HG03175 (cell line): ENCODE data around the gene PTPN9.
"Not testable (repeated sequence)": the region's sequence is repeated elsewhere in the genome, so short reads cannot be mapped to it uniquely, and the experiment has no call there.

Experiments used
- ATAC-seq: cut with Tn5 transposase; IDR thresholded peaks from one replicate; pipeline ENCODE4 v1.9.1; 2021; ENCODE audit warnings: mild to moderate bottlenecking, moderate library complexity; ENCODE audit not compliant: unreplicated experiment

Gene PTPN9

DNA sequence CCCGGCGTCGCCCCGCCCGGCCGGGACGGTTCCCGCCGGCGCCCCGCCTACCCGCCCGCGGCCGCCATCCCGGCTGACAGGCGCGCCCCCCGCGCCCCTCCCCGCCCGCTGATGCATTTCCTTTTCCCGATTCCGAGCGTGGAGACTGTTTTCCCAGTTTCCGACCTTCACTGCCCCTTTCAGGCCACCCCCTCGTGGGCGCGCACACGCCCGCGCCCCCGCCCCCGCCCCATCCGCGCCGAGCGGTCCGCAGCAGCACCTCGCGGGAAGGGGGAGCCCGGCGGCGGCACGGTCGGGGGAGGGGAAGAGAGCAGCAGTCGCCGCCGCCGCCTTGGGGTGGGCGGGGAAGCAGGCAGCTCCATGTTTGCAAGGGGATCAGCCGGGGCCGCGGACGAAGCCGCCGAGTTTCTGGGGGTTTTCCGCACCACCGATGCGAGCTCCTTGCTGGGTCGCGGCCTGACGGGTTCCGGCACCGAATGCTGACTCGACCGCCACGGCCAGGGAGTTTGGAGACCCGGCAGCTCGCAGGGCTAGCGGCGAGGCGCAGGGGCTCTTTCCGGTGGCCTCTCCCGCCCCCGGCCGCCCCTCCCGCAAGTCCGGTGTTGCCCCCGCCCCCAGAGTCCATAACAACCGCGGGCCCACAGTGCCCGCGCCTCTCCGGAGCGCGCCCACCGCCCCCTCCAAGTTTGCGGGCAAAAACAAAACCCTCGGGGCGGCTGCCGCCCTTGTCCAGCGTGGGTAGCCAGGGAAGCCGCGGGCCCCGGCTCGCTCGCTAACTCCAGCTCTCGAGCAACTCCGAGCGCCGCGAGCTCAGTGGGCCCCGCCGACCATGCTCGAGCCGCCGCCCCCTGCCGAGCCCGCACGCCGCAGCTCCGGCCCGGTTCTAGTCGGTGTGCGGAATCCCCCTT is 124.4 kb downstream of the PTPN9 start:
- no peak for ATAC-seq

DNA sequence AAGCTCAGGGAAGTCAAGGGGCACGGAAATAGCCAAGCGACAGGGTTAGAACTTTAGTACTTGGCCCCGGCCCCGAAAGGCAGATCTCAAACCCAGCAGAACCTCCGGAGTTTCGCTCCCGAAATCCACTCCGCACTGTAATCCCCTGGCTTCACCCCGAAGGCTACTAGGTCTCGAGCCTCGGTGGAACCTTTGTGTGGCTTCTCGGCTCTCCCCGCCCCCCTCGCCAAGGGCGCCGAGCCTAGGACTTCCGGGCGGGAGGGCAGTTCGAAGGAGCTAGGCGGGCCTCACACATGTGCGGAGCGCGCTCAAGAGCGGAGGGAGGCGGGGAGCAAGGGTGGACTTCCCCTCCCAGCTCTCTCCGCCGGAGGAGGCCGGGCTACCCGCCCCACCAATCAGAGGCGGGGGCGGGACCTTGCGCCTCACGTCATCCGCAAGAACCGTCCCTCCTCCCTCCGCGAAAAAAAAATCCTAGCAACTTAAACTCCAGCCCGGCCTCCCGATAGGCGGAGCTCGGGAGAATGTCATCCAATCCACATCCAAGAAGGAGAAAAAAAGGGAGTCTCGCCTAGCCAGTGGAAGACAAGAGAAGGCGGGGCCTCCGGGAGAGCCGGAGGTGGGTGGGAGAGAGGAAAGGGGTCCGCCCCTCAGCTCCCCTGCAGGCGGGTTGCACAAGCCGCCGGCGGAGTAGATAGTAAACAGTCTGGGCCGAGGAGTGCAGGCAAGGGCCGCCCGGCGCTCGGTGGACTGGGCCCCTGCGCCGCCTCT is 125.2 kb downstream of the PTPN9 start:
- ATAC-seq = peak; percentile 35

DNA sequence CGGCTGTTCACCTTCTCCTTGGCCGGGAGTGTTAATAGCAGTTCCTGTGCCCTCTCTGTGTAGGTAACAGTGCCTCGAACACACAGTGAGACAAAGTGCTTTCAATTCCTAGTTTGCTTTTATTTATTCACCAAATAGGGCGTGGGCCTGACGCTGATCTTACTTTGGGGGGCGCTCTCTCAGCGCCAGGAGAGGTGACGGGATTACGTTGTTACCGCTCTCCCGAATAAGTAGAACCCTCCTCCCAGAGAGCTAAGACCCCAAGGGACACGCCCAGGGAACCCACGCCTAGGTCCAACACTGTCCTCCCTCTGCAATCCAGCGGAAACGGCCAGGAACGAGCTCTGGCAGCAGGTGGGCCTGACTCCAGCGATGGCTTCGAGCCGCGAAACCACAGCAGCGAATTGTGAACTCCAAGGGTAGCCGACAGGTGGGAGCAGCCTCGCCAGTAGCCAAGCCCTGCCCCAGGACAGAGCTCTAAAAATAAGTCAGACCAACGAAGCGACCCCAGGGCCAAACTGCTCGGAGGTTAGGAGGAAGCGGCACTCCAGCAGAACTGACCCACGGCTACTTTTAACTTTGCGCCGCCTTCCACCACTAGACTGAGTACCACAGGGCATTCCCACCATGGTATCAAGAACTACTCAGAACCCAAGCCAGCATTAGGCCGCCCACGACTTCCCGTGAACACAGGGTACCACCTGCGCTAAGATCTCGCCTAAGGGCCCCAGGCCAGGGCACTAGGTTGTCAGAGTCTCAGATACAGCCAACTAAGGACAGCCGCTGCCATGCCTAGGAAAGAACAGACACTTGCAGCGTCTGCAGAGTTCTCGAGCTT is 126.0 kb downstream of the PTPN9 start:
- ATAC-seq = no peak

DNA sequence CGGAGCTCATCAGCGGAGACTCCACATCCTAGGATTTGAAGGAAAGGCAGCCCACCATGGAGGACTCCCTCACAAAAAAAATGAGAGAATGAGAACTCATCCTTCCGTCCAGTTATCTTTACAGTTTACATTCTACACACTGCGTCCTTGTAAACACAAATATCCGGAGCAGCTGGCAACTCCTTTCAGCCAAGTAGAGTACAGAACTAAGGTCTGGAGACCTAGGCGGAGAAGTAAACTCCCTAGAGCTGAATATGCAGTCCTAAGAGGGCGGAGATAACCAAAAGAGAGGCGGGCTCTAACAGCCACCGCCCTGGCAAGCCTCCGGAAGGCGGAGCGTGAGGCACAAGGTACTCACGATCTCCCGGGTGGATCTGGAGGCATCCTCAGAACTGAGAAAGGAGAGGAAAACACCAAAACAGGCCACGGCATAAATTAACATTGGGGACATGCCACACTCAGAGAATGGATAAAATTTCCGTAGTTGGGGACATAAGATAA is 126.7 kb downstream of the PTPN9 start:
- ATAC-seq = no peak

DNA sequence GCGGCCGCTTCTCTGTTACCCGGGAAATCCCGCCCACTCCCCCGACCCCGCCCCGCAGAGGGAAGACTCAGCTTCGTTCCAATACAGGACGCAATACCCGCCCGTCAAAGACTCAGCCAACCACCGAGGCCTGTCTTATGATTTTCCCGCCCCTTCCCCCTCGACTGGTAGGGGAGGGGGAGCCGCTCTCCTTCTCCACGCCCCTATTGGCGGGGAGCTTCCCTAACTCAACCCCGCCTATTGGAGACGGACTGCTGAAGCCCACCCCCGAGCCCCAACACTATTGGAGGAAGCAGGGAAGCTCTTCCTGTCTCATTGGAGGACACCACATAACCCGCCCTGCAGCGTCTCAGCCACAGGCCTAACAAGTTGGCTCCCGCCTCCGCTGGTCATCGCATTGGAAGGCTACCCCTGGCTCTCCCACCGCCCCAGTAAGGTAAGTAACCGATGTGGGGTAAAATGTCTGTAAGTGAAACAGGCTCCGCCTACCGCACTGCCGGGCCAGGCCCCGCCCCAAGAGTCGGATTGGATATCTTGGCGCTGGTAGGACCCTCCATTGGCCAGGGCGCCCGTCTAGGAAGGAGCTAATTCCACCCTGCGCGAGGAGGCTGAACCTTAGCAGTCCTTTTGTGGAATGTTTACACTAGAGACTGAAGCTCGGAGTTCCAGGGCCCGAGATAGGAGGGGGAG is 127.3 kb downstream of the PTPN9 start, which contains the start of gene SIN3A:
TSS of gene SIN3A (minus strand) at position 17 of the 690 bp plus-strand sequence. CDS start 21,315 bp downstream, outside the sequence.
- peak; percentile 38 for ATAC-seq

DNA sequence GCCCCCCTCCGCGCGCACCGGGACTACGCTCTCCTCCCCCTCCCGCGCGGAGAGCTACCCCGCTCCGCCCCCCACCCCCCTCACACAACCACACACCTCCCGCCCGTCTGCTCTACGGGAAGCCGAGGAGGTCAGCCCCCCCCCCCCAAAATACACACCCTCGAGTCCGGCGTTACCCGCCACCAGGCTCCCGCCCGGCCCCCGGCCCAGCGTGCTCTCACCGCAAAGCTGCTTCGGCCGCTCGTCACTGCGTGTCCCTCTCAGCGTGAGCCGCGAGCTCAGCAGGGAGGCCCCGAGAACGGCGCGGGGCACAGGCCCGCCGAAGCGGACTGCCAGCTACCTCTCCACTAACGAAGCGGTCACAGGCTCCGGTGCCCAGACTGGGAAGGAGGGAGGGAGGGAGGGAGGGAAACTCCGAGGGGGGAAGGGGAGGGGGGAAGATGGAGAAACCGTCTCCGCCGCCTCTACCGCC is 127.9 kb downstream of the PTPN9 start:
- no peak for ATAC-seq

DNA sequence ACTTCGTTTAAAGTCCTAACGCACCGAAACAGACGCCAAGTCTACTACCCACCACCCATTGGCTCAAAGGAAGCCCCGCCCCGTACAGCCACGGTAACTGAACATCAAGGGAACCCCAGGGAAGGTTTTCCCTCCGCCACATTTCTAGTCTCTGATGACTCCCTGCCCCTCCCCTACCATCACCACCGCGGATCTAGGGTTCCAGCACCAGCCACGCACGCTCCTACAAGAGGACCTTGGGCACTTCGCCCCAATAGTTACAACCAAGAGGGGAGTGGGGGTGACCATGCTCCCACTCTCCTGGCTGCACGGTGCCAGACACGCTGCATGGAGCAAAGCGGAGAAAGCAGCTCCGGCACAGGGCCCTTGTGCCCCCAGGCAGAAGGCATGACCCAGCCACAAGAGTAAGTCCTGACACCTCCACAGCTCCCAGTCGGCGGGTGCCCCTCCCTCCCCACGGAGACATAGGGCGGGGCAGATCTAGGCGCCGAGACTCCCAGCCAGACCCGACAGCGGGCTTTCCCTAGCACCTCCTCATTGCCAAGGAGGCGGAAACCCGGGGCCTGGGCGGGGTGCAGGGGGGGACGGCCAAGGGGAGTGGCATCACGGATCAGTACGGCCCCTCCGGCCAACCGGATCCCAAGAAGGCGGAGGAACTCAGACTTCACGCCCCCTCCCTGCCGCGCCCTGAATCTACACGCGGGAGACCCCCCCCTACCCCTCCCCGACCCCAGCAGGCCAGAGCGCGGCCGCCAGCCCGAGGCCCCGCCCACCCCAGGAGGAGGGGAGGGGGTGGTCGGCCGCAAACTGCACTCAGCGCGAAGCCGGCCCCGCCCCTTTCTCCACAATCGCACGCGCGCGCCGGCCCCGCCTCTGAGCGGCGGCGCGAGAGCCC is 128.6 kb downstream of the PTPN9 start:
- ATAC-seq = peak; percentile 26

DNA sequence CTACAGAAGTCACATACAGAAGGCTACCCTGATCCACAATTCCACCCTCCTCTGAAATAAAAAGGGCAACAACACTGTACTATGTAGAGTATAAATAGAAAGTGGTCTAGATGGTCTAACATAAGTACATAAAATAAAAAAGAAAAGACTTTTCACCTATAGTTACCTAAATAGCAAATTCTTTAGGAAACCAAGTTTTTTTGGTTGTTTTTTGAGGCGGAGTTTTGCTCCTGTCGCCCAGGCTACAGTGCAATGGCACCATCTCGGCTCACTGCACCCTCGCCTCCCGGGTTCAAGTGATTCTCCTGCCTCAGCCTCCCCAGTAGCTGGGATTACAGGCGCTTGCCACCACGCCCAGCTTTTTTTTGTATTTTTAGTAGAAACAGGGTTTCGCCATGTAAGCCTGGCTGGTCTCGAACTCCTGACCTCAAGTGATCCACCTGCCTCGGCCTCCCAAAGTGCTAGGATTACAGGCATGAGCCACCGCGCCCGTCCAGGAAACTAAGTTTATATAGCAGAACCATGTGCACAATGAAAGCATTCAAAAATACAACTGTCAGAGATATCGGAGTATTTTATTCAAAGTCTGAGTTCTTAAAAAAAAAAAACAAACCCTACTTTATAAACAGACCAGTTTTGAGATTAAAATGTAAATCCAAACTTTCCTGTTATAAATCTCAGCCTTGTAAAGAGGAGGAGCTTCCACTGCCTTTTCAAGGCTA is 129.4 kb downstream of the PTPN9 start:
- no peak for ATAC-seq

DNA sequence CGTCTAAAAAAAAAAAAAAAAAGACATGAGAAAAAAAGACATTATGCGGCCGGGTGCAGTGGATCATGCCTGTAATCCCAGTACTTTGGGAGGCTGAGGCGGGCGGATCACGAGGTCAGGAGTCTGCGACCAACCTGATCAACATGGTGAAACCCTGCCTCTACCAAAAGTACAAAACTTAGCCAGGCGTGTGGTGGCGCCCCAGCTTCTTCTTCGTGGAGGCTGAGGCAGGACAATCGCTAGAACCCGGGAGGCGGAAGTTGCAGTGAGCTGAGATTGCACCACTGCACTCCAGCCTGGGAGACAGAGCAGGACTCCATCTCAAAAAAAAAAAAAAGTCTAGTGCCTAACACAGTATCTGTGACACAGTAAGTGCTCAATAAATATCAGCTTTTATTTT is 130.9 kb downstream of the PTPN9 start:
- not testable (repeated sequence) for ATAC-seq

DNA sequence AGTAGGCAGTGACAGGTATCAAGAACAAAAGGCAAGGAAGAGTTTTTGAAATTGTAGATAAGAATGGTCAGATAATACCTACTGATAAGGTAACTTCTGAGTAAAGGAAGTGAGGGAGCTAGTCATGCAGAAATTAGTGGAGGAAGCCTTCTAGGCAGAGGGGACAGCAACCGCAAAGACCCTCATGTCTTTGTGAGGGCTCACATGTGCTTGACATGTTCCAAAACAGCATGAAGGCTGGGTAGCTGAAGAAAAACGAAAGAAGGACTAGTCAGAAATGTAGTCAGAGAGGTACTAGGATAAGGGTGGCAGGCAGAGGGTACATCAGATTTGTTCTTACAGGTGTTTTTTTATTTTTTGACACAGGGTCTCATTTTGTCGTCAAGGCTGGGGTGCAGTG is 133.0 kb downstream of the PTPN9 start:
- ATAC-seq = no peak

DNA sequence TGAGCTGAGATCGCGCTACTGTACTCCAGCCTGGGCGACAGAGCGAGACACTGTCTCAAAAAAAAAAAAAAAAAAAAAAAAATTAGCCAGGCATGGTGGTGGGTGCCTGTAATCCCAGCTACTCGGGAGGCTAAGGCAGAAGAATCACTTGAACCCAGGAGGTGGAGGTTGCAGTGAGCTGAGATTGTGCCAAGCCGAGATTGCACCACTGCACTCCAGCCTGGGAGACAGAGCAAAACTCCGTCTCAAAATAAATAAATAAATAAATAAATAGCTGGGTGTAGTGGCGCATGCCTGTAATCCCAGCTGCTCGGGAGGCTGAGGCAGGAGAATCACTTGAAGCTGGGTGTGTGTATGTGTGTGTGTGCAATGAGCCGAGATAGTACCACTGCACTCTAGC is 133.8 kb downstream of the PTPN9 start:
- not testable (repeated sequence) for ATAC-seq

DNA sequence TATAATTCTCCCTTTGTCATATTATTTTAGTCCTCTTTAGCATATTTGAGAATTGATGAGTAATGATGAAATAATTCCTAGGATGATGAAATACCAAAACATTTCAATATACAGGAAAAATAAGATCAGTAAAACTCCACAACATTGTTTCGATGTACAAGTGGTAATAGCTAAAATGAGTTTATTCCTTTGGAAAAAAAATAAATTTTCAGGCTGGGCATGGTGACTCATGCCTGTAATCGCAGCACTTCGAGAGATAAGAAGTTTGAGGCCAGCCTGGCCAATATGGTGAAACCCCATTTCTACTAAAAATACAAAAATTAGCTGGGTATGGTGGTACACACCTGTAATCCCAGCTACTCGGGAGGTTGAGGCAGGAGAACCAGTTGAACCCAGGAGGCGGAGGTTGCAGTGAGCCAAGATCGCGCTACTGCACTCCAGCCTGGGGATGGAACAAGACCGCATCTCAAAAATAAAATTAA is 135.1 kb downstream of the PTPN9 start:
- ATAC-seq = not testable (repeated sequence)

DNA sequence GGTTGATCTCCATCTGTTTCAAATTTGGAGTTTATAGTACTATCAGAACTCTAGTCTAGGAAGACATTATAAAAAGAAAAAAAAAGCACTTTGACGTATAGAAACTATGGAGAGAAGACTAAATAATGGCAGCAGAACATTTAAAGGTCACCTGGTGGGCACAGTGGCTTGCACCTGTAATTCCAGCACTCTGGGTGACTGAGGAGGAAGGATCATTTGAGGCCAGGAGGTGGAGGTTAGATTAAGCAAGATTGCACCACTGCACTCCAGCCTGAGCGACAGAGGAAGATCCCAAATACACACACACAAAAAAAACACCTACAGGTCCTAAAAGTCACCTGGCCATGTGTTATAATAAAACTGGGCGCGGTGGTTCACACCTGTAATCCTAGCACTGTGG is 141.4 kb downstream of the PTPN9 start:
- ATAC-seq = no peak

DNA sequence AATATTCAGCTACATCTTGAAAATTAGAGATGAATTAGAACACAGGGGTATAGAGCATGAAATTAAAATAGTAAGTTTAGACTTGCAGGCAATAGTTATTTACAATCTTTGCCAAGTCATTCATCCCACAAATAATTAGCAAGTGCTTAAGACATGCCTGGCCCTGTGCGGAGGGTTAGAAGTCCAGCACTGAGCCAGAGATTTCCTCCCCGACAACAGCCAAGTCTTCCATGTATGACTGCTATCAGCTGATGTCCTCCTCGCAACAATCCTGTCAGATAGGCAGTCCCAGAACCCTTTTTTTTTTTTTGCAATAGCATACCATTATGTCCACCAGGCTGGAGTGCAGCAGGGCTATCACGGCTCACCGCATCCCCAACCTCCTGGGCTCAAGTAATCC is 142.2 kb downstream of the PTPN9 start:
- no peak for ATAC-seq

DNA sequence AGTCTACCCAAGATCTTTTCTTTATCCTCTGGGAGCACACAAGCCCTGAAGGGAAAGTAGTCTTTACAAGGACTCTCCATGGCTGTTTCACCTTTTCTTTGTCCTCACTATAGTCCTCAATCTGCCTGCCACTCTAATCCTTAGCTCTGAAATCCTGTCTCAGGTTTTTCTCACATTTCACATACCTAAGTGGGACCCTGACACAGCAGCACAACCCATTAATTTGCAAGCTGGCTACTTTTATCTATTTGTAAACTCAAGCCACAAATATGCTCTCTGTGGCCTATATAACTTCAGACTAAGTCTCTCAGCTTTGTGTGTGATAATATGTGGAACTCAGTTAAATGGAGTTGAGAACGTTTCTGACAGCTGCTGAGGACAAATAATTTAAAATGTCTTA is 147.4 kb downstream of the PTPN9 start:
- no peak for ATAC-seq

DNA sequence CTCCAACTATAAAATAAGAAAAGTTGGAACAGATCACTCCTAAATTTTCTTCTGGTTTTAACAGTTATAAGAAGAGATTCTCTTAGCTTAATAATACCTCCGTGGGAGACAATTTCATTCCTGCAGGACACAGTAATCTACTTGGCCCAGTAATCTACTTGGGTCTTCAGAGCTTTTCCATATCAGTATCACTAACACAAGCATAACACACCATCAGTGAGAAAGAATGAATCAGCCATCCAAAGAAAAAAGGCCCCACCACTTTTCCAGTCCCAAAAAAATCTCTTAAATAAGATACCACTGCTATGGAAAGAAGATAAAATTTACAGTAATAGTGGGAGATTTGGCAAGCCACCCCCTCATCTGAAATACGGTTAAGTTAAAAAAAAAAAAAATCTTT is 147.8 kb downstream of the PTPN9 start:
- ATAC-seq = no peak

DNA sequence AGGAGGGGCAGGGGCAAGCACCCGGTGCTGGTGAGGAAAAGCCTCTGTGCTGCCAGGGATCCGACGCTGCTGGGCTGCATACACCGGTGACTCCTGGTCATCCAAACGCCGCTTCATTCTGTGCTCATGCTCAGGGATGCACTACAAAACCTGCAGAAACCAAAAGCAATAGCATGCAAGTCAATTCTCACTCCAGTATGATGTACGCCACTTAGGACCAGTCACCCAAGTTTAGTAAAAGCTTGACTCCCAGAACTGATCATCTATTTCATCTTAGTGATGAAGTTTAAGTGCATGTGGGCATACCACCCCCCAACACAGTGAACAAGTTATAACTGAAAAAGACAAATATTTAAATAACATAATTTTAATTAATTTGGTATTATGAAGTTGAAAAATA is 148.9 kb downstream of the PTPN9 start:
- ATAC-seq = no peak

DNA sequence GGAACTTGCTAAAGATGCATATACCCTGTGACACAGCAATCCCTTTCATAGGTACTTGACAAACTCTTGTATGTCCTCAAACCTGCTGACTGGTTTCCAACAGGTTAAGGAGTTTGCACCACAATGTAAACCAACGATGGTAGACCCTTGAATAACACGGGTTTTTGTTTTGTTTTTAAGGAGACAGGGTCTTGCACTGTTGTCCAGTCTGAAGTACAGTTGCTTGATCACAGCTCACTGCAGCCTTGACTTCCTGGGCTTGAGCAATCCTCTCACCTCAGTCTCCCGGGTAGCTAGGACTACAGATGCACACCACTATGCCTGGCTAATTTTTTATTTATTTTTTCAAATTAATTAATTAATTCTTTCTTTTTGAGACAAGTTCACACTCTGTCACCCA is 151.0 kb downstream of the PTPN9 start:
- no peak for ATAC-seq
